H1 (cell line): ENCODE data around the gene PRKAR1B. TPM values are rescaled to one million over a fixed set of nuclear protein-coding genes. Genes with fewer than 3 reads are reported as not detected.
A peak's percentile ranks its signal among the peaks of the same experiment; 100 is the strongest.

Experiments
- CTCF ChIA-PET: fragments of 300-600 bp; sonication (Branson Sonifier 250); formaldehyde crosslinking; loops from one replicate; lab custom pipeline; 2021; ENCODE audit not compliant: partially characterized antibody; lab: Charles Lee
- POLR2A ChIA-PET: fragments of 300-600 bp; sonication (Branson Sonifier 250); formaldehyde crosslinking; loops from one replicate; lab custom pipeline; 2021; ENCODE audit warnings: inconsistent platforms; ENCODE audit not compliant: partially characterized antibody; lab: Charles Lee
- DNase-seq, 2 experiments: peaks; one replicate each; pipeline versions ENCODE4 v3.0.0 to v3.0.0-alpha.2; 2010 to 2022; ENCODE audit warnings: low spot score in 2 of 2, low read depth in 1 of 2, mixed read lengths in 1 of 2
- FAIRE-seq: peaks from 2 replicates; lab custom pipeline; 2011; peaks lifted over from hg19 to GRCh38; lab: Jason Lieb, UNC
- H2AFZ ChIP-seq: 2 replicates; pipeline ENCODE4 v1.8.1; 2012; ENCODE audit warnings: low read length, inconsistent platforms
- H2AK5ac ChIP-seq: 2 replicates; pipeline ENCODE4 v1.6.1; 2013; ENCODE audit warnings: low read depth, low read length
- H2BK120ac ChIP-seq: replicated peaks from 2 replicates; pipeline ENCODE3; 2013; ENCODE audit warnings: low read depth, low read length, inconsistent platforms
- H2BK12ac ChIP-seq: 2 replicates; pipeline ENCODE4 v1.6.1; 2013; ENCODE audit warnings: low read depth, low read length
- H2BK15ac ChIP-seq: 2 replicates; pipeline ENCODE4 v1.6.1; 2013; ENCODE audit warnings: low read length
- H2BK20ac ChIP-seq: 2 replicates; pipeline ENCODE4 v1.6.1; 2013; ENCODE audit warnings: low read length
- H2BK5ac ChIP-seq: 2 replicates; pipeline ENCODE4 v1.6.1; 2013; ENCODE audit warnings: low read depth, low read length
- H3K14ac ChIP-seq: 2 replicates; pipeline ENCODE4 v1.6.1; 2013; ENCODE audit warnings: inconsistent platforms; ENCODE audit not compliant: insufficient read length
- H3K18ac ChIP-seq: 2 replicates; pipeline ENCODE4 v1.6.1; 2013; ENCODE audit warnings: low read length; ENCODE audit errors: extremely low read depth
- H3K23ac ChIP-seq: 2 replicates; pipeline ENCODE4 v1.6.1; 2013; ENCODE audit warnings: inconsistent platforms; ENCODE audit not compliant: insufficient read length
- H3K23me2 ChIP-seq: 2 replicates; pipeline ENCODE4 v1.6.1; 2013; ENCODE audit warnings: low read depth, low read length
- H3K27ac ChIP-seq: 2 replicates; pipeline ENCODE4 v1.6.1; 2011; ENCODE audit warnings: low read depth, low read length, inconsistent platforms
- H3K27me3 ChIP-seq, 4 experiments: replicated peaks in 1 of 4; 1 replicate in 1 of 4; 2 replicates in 3 of 4; pipeline versions ENCODE4 v1.6.1 to v1.8.1; 2011 to 2013; ENCODE audit warnings: low read length in 3 of 4, mild to moderate bottlenecking in 3 of 4, inconsistent platforms in 2 of 4, mixed read lengths in 2 of 4, moderate library complexity in 1 of 4; ENCODE audit not compliant: control insufficient read depth in 3 of 4, insufficient read depth in 3 of 4; ENCODE audit errors: extremely low read depth in 1 of 4
- H3K36me3 ChIP-seq, 4 experiments: 2 replicates each; pipeline versions ENCODE4 v1.6.1 to v1.8.1; 2011 to 2013; ENCODE audit warnings: mild to moderate bottlenecking in 4 of 4, low read length in 3 of 4, moderate library complexity in 2 of 4, control low read depth in 1 of 4, inconsistent platforms in 1 of 4; ENCODE audit not compliant: insufficient read depth in 4 of 4, control insufficient read depth in 2 of 4
- H3K4ac ChIP-seq: replicated peaks from 2 replicates; pipeline ENCODE3; 2013; ENCODE audit warnings: low read length, low read depth, mixed read lengths, inconsistent platforms; ENCODE audit not compliant: insufficient read length
- H3K4me1 ChIP-seq, 4 experiments: replicated peaks in 1 of 4; 1 replicate in 1 of 4; 2 replicates in 3 of 4; pipeline versions ENCODE4 v1.6.1 to v1.8.1; 2011 to 2013; ENCODE audit warnings: low read length in 3 of 4, inconsistent platforms in 2 of 4, mixed read lengths in 1 of 4; ENCODE audit not compliant: insufficient read depth in 4 of 4, control insufficient read depth in 3 of 4
- H3K4me2 ChIP-seq, 2 experiments: 2 replicates each; pipeline versions ENCODE4 v1.6.1 to v1.8.1; 2011 to 2013; ENCODE audit warnings: low read depth in 2 of 2, low read length in 2 of 2, control low read depth in 1 of 2, inconsistent platforms in 1 of 2, mild to moderate bottlenecking in 1 of 2; ENCODE audit not compliant: insufficient read depth in 1 of 2
- H3K4me3 ChIP-seq, 4 experiments: fragments of 200-600, 300-600 bp in 1 of 4; sonication (generic), shearing (Covaris generic), sonication (Bioruptor Twin) in 1 of 4; 2 replicates each; pipeline versions ENCODE4 v1.5.1 to v1.8.1; 2011 to 2016; ENCODE audit warnings: low read length in 4 of 4, low read depth in 3 of 4, control low read depth in 2 of 4, inconsistent platforms in 2 of 4, mild to moderate bottlenecking in 2 of 4, mixed read lengths in 1 of 4, moderate library complexity in 1 of 4; ENCODE audit not compliant: insufficient read depth in 2 of 4; ENCODE audit errors: extremely low read depth in 1 of 4
- H3K56ac ChIP-seq: replicated peaks from 2 replicates; pipeline ENCODE3; 2013; ENCODE audit warnings: low read depth, mild to moderate bottlenecking, mixed read lengths, low read length, inconsistent platforms; ENCODE audit not compliant: insufficient read length
- H3K79me1 ChIP-seq: 2 replicates; pipeline ENCODE4 v1.6.1; 2013; ENCODE audit warnings: low read depth, low read length, control low read depth
- H3K79me2 ChIP-seq, 2 experiments: 2 replicates each; pipeline versions ENCODE4 v1.6.1 to v1.8.1; 2012 to 2013; ENCODE audit warnings: low read length in 2 of 2, mild to moderate bottlenecking in 2 of 2, inconsistent platforms in 1 of 2; ENCODE audit not compliant: insufficient read depth in 2 of 2, control insufficient read depth in 1 of 2
- H3K9ac ChIP-seq, 4 experiments: replicated peaks in 1 of 4; 1 replicate in 1 of 4; 2 replicates in 3 of 4; pipeline versions ENCODE4 v1.6.1 to v1.8.1; 2011 to 2013; ENCODE audit warnings: low read depth in 3 of 4, low read length in 3 of 4, control low read depth in 2 of 4, mild to moderate bottlenecking in 2 of 4, moderate library complexity in 2 of 4, inconsistent platforms in 1 of 4; ENCODE audit errors: extremely low read depth in 1 of 4
- H3K9me3 ChIP-seq, 2 experiments: 2 replicates each; pipeline versions ENCODE4 v1.6.1 to v1.8.1; 2012 to 2013; ENCODE audit warnings: mild to moderate bottlenecking in 2 of 2, moderate library complexity in 2 of 2, control low read depth in 1 of 2, inconsistent platforms in 1 of 2, low read depth in 1 of 2, low read length in 1 of 2, mixed read lengths in 1 of 2; ENCODE audit not compliant: insufficient read depth in 2 of 2
- H4K20me1 ChIP-seq, 2 experiments: replicated peaks in 1 of 2; 2 replicates each; pipeline versions ENCODE3 to v1.8.1; 2011 to 2013; ENCODE audit warnings: inconsistent platforms in 2 of 2, low read length in 2 of 2, mild to moderate bottlenecking in 1 of 2; ENCODE audit not compliant: insufficient read depth in 2 of 2, control insufficient read depth in 1 of 2
- H4K5ac ChIP-seq: 2 replicates; pipeline ENCODE4 v1.6.1; 2013; ENCODE audit warnings: low read length, low read depth, mixed read lengths, inconsistent platforms; ENCODE audit not compliant: insufficient read length
- H4K8ac ChIP-seq: 2 replicates; pipeline ENCODE4 v1.8.0; 2013; ENCODE audit warnings: mild to moderate bottlenecking, moderate library complexity, low read length, inconsistent platforms; ENCODE audit not compliant: insufficient read depth; ENCODE audit errors: extremely low read depth
- H4K91ac ChIP-seq: replicated peaks from 2 replicates; pipeline ENCODE3; 2013; ENCODE audit warnings: low read length, mixed read lengths, inconsistent platforms; ENCODE audit not compliant: insufficient read length
- ATF2 ChIP-seq: IDR thresholded peaks from 2 replicates; pipeline ENCODE4 v1.6.1; 2012; ENCODE audit warnings: low read length, inconsistent platforms
- EP300 ChIP-seq, 2 experiments: IDR thresholded peaks; 1 replicate in 1 of 2; 2 replicates in 1 of 2; pipeline ENCODE4 v1.6.1; 2011 to 2012; ENCODE audit warnings: low read depth in 2 of 2, low read length in 2 of 2, mild to moderate bottlenecking in 2 of 2, borderline replicate concordance in 1 of 2, inconsistent platforms in 1 of 2, moderate library complexity in 1 of 2
- EZH2 ChIP-seq: fragments of 200-600 bp; sonication (generic); IDR thresholded peaks from 2 replicates; pipeline ENCODE4 v1.7.1; 2012; ENCODE audit warnings: low read depth, mild to moderate bottlenecking, moderate library complexity, low read length, inconsistent platforms; ENCODE audit not compliant: severe bottlenecking
- KDM1A ChIP-seq: fragments of 200-600, 300-600 bp; sonication (generic); IDR thresholded peaks from 2 replicates; pipeline ENCODE4 v1.7.1; 2016; ENCODE audit warnings: mild to moderate bottlenecking, low read length, borderline replicate concordance
- KDM4A ChIP-seq: IDR thresholded peaks from one replicate; pipeline ENCODE4 v1.7.1; 2012; ENCODE audit warnings: low read depth, mild to moderate bottlenecking, moderate library complexity, low read length, inconsistent platforms; ENCODE audit not compliant: severe bottlenecking
- KDM5A ChIP-seq: fragments of 200-600 bp; IDR thresholded peaks from 2 replicates; pipeline ENCODE4 v1.7.1; 2012; ENCODE audit warnings: mild to moderate bottlenecking, low read length, inconsistent platforms, mixed read lengths
- SIN3A ChIP-seq, 2 experiments: IDR thresholded peaks in 1 of 2; conservative IDR thresholded peaks in 1 of 2; 2 replicates each; pipeline ENCODE4 v1.6.1; 2011 to 2012; ENCODE audit warnings: low read length in 2 of 2, improper control_type of control experiment in 1 of 2, low read depth in 1 of 2, mild to moderate bottlenecking in 1 of 2
- SIRT6 ChIP-seq: IDR thresholded peaks from one replicate; pipeline ENCODE4 v1.7.1; 2012; ENCODE audit warnings: low read length, inconsistent platforms
- SP2 ChIP-seq: IDR thresholded peaks from 2 replicates; pipeline ENCODE4 v1.6.1; 2012; ENCODE audit warnings: mild to moderate bottlenecking, low read length, inconsistent platforms
- WGBS, 2 experiments: shearing (Covaris generic) in 1 of 2; methylation state at CpG; one replicate each; pipeline versions ENCODE4 v1.1.6 to v1.1.7; 2013 to 2015; ENCODE audit warnings: low lambda C conversion rate in 2 of 2, mixed read lengths in 2 of 2, inconsistent platforms in 1 of 2, low coverage in 1 of 2, missing lambda C conversion rate in 1 of 2; ENCODE audit not compliant: insufficient replicate concordance in 2 of 2, insufficient coverage in 1 of 2, insufficient read length in 1 of 2; ENCODE audit errors: extremely low coverage in 1 of 2, missing lambda C conversion rate in 1 of 2; 5-methylcytosine and 5-hydroxymethylcytosine counted together
- polyA plus RNA-seq, 7 experiments: library from polyadenylated mRNA; depleted of rRNA in 3 of 7; stranded (reverse) in 5 of 7; unstranded in 2 of 7; fragments of >200 nt in 5 of 7; fragments of 200-250 nt in 2 of 7; gene quantifications; 1 replicate in 5 of 7; 2 replicates in 1 of 7; 4 replicates in 1 of 7; pipeline versions ENCODE4 v1.2.1 to v1.2.3, GENCODE V29; 2011 to 2013; ENCODE audit warnings: missing spikeins in 2 of 7, mixed read lengths in 2 of 7
- total RNA-seq: library from RNA; stranded (reverse); fragmentation: NEBNext Ultra II Directional; extraction: Animal tissue kit (Norgen Biotek cat#: 25700); gene quantifications from 2 replicates; pipeline ENCODE4 v1.2.1, GENCODE V29; 2021

Gene PRKAR1B
- total and polyA plus RNA-seq, 2 of the 8 experiments (the other 6 are each of a cell fraction or from before 2014, with no cell fraction given): 12.3 to 55.7 TPM

- Histone ChIP-seq H3K4me3 (no peak overlapping the region), H3K79me1 (no peaks in the 10 kb centered on the region; the same call in 1 of the 2 replicates), H3K18ac (no peak overlapping the region), H3K23me2 (no peaks in the 10 kb centered on the region; the same call in 1 of the 2 replicates), H2BK20ac (no peak overlapping the region), H2AFZ (no peak overlapping the region), H2BK120ac (no peak overlapping the region), H4K20me1 (peaks cover 0 to 3% of the 10 kb centered on the region in 2 experiments), H3K9ac (no peak overlapping the region), H3K4me2 (no peak overlapping the region), H2AK5ac (no peak overlapping the region), H2BK12ac (no peak overlapping the region), H4K8ac (peak overlapping the region; percentile 3; the same call in 1 of the 2 replicates), H3K4ac (no peak overlapping the region), H3K36me3 (no peaks in the 10 kb centered on the region), H3K27me3 (no peaks in the 10 kb centered on the region), H3K4me1 (no peaks in the 10 kb centered on the region; a peak in 1 of 7 replicates), H3K14ac (no peak overlapping the region), H3K9me3 (peaks cover 0 to 11% of the 10 kb centered on the region in 2 experiments; a peak in 1 of 4 replicates), H3K79me2 (peaks cover 0 to 8% of the 10 kb centered on the region in 2 experiments; a peak in 2 of 4 replicates), H4K5ac (no peak overlapping the region), H3K56ac (no peak overlapping the region), H4K91ac (no peak overlapping the region), H2BK5ac (no peak overlapping the region), H2BK15ac (no peak overlapping the region), H3K23ac (no peak overlapping the region), H3K27ac (no peak overlapping the region)
- FAIRE-seq: no peak
- DNase-seq: no peak
- 93% methylated on average over 34 of the region's 35 CpGs; no CpG with 5 or more reads in 1 of the 2 experiments for WGBS, 2 experiments
- POLR2A ChIA-PET: no interaction called here
- CTCF ChIA-PET: interaction anchor here (1.3 kb wide), 1 partner anchor 22 kb away, joined by 3 read pairs; no protein-coding TSS in a partner anchor
- TF ChIP-seq KDM5A (no peak), ATF2 (no peak), SIRT6 (no peak), SIN3A (conservative IDR thresholded peaks at IDR 0.05 in 1 of 2, IDR thresholded peaks at IDR 0.05 in 1 of 2; ENCODE audit: low read depth in 1 of 2, low read length in 2 of 2) (no peak), EZH2 (no peak), KDM4A (no peak), KDM1A (no peak), SP2 (no peak), EP300 (IDR thresholded peaks at IDR 0.05; ENCODE audit: borderline replicate concordance in 1 of 2, low read depth in 2 of 2, low read length in 2 of 2) (no peak)
Measured at GRCh38 chr7:644381-645305, 82.4 kb downstream of the PRKAR1B start.
